ENCODE data around the gene TBC1D10A.

Gene TBC1D10A

GRCh38 chr22:30248484-30248883 is 78.3 kb downstream of the TBC1D10A start:
- no peak for DNase-seq (ENCODE audit: low read depth in 2 of 2, low spot score in 1 of 2)

GRCh38 chr22:30247974-30248373 is 78.8 kb downstream of the TBC1D10A start:
- no peak for DNase-seq (ENCODE audit: low read depth in 2 of 2, low spot score in 1 of 2)

- no peak for DNase-seq (ENCODE audit: low read depth in 2 of 2, low spot score in 1 of 2)
These were observed 79.2 kb downstream of the TBC1D10A start for GRCh38 chr22:30247561-30247960.

- no peak for DNase-seq (ENCODE audit: low read depth in 2 of 2, low spot score in 1 of 2)
These were observed 79.8 kb downstream of the TBC1D10A start for GRCh38 chr22:30246814-30247376.

- DNase-seq (ENCODE audit: low read depth in 2 of 2, low spot score in 1 of 2) = no peak
These were observed 80.5 kb downstream of the TBC1D10A start, which contains the start of gene LIF for GRCh38 chr22:30245985-30246813. Gene LIF (minus strand): TSS chr22:30246759. CDS start chr22:30246695, 64 bp downstream.

- no peak for DNase-seq (ENCODE audit: low read depth in 2 of 2, low spot score in 1 of 2)
These were observed 81.4 kb downstream of the TBC1D10A start for GRCh38 chr22:30245181-30245984.

- DNase-seq (ENCODE audit: low read depth in 2 of 2, low spot score in 1 of 2) = no peak
These were observed 82.1 kb downstream of the TBC1D10A start for GRCh38 chr22:30244641-30245040.

GRCh38 chr22:30244066-30244465 is 82.7 kb downstream of the TBC1D10A start:
- DNase-seq (ENCODE audit: low read depth in 2 of 2, low spot score in 1 of 2) = no peak

GRCh38 chr22:30243661-30244060 is 83.1 kb downstream of the TBC1D10A start:
- DNase-seq (ENCODE audit: low read depth in 2 of 2, low spot score in 1 of 2) = no peak

All from stimulated activated CD8-positive, alpha-beta memory T cell treated with anti-CD3 and anti-CD28 coated beads, Interleukin-4, amount 100 ng/mL, for 4 hours (primary cell).